AG04449 (cell line): ENCODE measurements around the gene STUB1.

Experiments
- CTCF ChIA-PET: fragments of 350-600 bp; formaldehyde crosslinking; extraction: SDS; loops from one replicate; lab custom pipeline; 2021; ENCODE audit warnings: antibody characterized with exemption; lab: Yijun Ruan, JAX
- POLR2A ChIA-PET: fragments of 400-600, 350-600 bp; formaldehyde crosslinking; extraction: SDS; loops from one replicate; lab custom pipeline; 2020; ENCODE audit warnings: antibody characterized with exemption, inconsistent platforms; lab: Yijun Ruan, JAX
- DNase-seq: peaks from one replicate; pipeline ENCODE4 v3.0.0-alpha.2; 2010; ENCODE audit warnings: low read depth, low spot score
- H3K4me3 ChIP-seq: 2 replicates; pipeline ENCODE4 v1.5.1; 2011; ENCODE audit warnings: low read depth, mild to moderate bottlenecking, control low read depth, low read length
- TF ChIP-seq, protein P1 (sequence below): IDR thresholded peaks from one replicate; pipeline ENCODE4 v1.5.1; 2011; ENCODE audit warnings: mild to moderate bottlenecking, moderate library complexity, low read length, control low read depth, inconsistent platforms; ENCODE audit not compliant: insufficient read depth; ENCODE audit errors: missing control alignments

Gene STUB1

DNA sequence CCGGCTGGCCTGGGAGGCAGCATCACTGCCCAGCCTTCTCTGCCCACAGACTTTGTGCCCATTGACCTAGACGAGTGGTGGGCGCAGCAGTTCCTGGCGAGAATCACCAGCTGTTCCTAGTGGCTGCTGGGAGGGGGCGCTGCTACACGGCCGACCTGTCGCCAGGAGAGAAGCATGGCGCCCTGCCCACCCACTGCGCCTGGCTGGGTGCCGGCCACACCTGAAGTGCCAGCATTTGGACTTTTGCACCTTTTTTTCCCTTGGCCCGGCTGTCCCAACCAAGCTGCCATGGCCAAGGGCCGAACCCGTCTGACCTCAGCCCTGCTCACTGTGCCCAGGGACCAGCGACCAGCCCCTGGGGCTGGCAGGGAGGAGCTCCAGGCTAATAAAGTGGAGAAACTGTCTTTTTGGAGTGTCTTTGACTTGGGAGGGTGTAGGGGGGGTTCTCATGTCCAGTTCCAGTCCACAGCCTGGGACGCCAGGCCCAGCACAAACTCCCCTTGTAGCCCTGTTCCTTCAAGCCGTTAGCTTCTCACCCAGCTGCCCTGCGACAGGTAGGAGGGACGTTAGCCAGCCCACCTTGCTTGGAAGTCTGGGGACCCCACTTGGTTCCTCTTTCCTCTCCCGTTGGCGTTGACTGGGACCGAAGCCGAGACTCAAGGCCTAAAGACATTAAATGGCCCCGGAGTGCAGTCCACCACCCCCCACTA, 32.0 kb upstream of the STUB1 start:
- DNase-seq, result no peak
- ChIA-PET POLR2A (interaction anchor here (0.8 kb wide), 1 partner anchor 12 kb away, joined by 3 read pairs; the partner anchor contains the start of gene METTL26), CTCF (interaction anchor here (0.9 to 1.9 kb wide), 5 partner anchors 10 to 62 kb away, joined by 4 to 8 read pairs (median 6); partner anchors contain the start of gene RHOT2)
- TF ChIP-seq, protein P1, sequence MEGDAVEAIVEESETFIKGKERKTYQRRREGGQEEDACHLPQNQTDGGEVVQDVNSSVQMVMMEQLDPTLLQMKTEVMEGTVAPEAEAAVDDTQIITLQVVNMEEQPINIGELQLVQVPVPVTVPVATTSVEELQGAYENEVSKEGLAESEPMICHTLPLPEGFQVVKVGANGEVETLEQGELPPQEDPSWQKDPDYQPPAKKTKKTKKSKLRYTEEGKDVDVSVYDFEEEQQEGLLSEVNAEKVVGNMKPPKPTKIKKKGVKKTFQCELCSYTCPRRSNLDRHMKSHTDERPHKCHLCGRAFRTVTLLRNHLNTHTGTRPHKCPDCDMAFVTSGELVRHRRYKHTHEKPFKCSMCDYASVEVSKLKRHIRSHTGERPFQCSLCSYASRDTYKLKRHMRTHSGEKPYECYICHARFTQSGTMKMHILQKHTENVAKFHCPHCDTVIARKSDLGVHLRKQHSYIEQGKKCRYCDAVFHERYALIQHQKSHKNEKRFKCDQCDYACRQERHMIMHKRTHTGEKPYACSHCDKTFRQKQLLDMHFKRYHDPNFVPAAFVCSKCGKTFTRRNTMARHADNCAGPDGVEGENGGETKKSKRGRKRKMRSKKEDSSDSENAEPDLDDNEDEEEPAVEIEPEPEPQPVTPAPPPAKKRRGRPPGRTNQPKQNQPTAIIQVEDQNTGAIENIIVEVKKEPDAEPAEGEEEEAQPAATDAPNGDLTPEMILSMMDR, result peak; percentile 62
- peak overlapping the region; percentile 74 for H3K4me3 ChIP-seq

DNA sequence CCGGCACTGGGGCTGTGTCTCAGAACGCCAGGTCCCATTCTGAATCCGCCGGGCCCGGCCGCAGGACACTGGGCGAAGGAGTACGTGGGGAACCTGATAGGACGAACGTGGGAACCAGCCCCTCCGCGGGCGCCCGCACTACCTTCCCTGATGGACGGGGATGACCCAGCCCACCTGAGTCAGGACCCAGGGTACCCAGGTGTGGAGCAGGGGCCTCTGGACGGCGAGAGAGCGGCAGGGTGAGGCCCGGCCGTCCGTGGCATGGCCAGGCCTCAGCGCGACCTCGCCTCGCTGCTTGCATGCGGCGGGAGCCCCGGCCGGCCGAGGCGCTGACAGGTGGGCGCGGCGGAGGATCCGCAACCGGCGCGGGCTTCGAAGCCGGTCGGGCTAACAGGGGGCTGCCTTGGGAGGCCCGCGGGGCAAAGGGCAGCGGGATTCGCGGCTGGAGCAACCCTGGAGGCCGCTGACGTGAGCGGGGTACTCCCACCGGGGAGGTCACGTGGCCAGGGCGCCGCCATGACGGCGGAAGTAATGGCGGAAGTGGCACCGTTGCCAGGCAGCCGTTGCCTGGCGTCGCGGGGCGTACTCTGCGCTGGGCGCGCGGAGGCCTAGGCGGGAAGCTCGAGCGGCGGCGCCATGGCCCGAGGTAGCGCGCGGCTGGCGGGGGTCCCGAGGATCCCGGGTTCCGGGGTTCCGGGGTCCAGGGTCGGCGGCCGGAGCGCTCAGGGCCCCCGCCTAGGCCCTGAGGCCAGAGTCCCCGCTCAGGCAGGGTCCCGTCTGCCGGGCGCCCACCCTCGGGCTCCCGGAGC, 31.2 kb upstream of the STUB1 start, which contains the start of gene WDR90:
Gene WDR90, plus strand, starts transcription at position 585 of the 809 bp plus-strand sequence. Its CDS starts 52 bp downstream, at position 637.
- ChIA-PET POLR2A (interaction anchor here (0.7 to 1.1 kb wide), 3 partner anchors 12 to 32 kb away, joined by 3 read pairs; no protein-coding TSS in a partner anchor), CTCF (interaction anchor here (0.8 to 2.1 kb wide), 8 partner anchors 10 to 62 kb away, joined by 3 to 11 read pairs (median 7); partner anchors contain the start of gene RHOT2)
- TF ChIP-seq, protein P1, result no peak
- peak within 1 kb of the TSS; percentile 74 for H3K4me3 ChIP-seq
- DNase-seq, result peak; percentile 28

DNA sequence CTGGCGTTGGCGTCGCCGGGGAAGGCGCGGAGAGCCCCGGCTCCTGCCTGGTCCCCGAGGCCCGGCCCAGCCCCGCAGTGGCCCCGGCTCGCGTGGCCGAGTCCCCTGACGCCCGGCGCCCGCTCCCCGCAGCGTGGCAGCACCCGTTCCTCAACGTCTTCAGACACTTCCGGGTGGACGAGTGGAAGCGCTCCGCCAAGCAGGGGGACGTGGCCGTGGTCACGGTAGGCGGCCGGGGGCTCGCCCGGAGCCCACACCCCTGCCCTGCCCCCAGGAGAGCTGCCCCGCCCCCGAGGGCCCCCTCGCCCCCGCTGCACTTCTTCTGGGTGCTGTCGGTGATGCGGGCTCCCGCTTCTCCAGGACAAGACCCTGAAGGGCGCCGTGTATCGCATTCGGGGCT, 30.6 kb upstream of the STUB1 start:
- TF ChIP-seq, protein P1, result no peak
- CTCF ChIA-PET, result interaction anchor here (0.8 to 2.1 kb wide), 3 partner anchors 10 to 18 kb away, joined by 3 to 11 read pairs (median 9); partner anchors contain the start of gene RHOT2
- H3K4me3 ChIP-seq, result peak overlapping the region; percentile 74
- POLR2A ChIA-PET, result interaction anchor here (0.7 to 1.1 kb wide), 3 partner anchors 13 to 32 kb away, joined by 3 read pairs; no protein-coding TSS in a partner anchor
- DNase-seq, result no peak

DNA sequence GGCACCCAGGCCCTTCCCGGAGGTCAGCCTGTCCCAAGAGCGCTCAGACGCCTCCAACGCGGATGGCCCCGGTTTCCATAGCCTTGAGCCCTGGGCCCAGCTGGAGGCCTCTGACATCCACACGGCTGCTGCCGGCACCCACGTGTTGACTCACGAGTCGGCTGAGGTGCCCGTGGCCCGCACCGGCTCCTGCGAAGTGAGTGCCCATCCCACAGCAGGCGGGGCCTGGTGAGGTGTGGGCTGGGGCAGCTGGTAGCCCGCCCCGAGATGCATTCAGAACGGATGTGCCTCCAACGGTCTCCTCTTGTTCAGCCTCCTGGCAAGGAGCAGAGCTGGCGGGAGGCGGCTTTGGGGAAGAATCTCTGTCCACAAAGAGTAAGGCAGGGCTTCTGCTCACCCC, 28.4 kb upstream of the STUB1 start:
- TF ChIP-seq, protein P1, result no peak
- CTCF ChIA-PET, result interaction anchor here (1.1 to 2.3 kb wide), 2 partner anchors 8 to 16 kb away, joined by 4 to 13 read pairs; partner anchors contain the start of gene RHOT2
- POLR2A ChIA-PET, result interaction anchor here (1.0 kb wide), 1 partner anchor 15 kb away, joined by 4 read pairs; the partner anchor contains the start of gene METTL26
- no peak for DNase-seq
- no peak overlapping the region for H3K4me3 ChIP-seq

DNA sequence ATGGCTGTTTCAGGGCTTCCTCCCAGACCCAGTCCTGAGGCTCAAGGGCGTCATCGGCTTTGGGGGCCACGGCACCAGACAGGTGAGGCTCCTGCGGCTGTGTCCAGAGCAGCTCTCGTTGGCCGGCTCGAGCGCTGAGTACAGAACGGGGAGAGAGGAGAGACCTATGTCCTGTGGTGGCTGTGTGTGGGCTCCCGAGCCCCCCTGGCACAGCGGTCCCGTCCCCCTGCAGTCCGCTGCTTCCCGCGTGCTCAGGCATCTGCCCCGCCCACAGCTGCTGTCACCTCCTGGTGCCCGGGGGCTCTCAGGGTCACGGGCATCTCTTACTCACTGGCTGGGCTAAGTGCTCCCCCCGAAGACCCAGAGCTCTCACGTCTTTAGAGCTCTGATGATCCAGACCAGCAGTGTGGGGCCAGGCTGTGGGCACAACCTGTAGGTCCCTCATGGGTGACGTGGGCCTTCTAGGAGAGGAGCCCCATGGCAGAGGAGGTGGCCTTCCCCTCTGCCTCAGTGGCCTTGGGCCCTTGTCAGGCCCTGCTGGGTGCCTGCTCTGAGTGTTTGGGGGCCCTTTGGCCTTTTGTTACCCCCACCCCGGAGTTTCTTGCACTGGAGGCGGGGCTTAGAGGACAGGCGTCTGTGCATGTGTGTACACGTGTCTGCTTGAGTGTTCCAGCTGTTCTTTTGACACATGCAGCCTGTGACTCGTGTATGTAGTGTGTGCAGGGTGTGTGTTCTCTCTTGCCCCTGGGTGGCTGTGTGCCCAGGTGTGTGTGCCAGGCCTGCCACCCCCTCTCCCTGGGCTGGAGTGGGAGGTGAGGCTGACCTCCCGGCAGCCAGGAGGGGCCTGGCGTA, 27.5 kb upstream of the STUB1 start:
- TF ChIP-seq, protein P1, result no peak
- H3K4me3 ChIP-seq, result no peak overlapping the region
- no peak for DNase-seq
- ChIA-PET POLR2A (interaction anchor here (1.0 kb wide), 1 partner anchor 16 kb away, joined by 4 read pairs; the partner anchor contains the start of gene METTL26), CTCF (interaction anchor here (1.1 to 2.3 kb wide), 3 partner anchors 9 to 15 kb away, joined by 4 to 13 read pairs (median 4); partner anchors contain the start of gene RHOT2)
